ENCODE measurements around the gene PLS1.

- no peak for TF ChIP-seq CTCF (IDR thresholded peaks at IDR 0.05; ENCODE audit: borderline replicate concordance, extremely low read depth, low read length, poor library complexity, severe bottlenecking)
- no peak for TF ChIP-seq EZH2 (IDR thresholded peaks at IDR 0.05; ENCODE audit: borderline replicate concordance, low read depth, low read length, severe bottlenecking)
Measured at GRCh38 chr3:142574665-142575064, 21.5 kb upstream of the PLS1 start.
